IMR-90 (cell line): Measurements from ENCODE around the gene GLB1L. TPM values are rescaled to one million over a fixed set of nuclear protein-coding genes. Genes with fewer than 3 reads are reported as not detected.

ENCODE experiments used
- ATAC-seq: fragments of 200-7000 bp; cut with Tn5 transposase; 2 replicates; pipeline ENCODE4 v1.9.1; 2020; ENCODE audit warnings: low read depth, mild to moderate bottlenecking, moderate library complexity
- BruUV-seq: library from RNA; stranded (reverse); fragments of 400-500 nt; replicated peaks from 2 replicates; lab custom pipeline; 2021; lab: Mats Ljungman, UMichigan
- CTCF ChIA-PET: fragments of 300-600 bp; formaldehyde crosslinking; extraction: SDS; loops from one replicate; lab custom pipeline; 2021; ENCODE audit warnings: antibody characterized with exemption; lab: Yijun Ruan, JAX
- POLR2A ChIA-PET: fragments of 300-600 bp; sonication (Branson Sonifier 250); formaldehyde crosslinking; loops from one replicate; lab custom pipeline; 2022; ENCODE audit warnings: antibody characterized with exemption; ENCODE audit not compliant: unreplicated experiment; lab: Charles Lee
- DNase-seq: peaks from one replicate; pipeline ENCODE4 v3.0.0; 2013
- H2AFZ ChIP-seq: replicated peaks from 2 replicates; pipeline ENCODE3; 2013; ENCODE audit warnings: low read length, mild to moderate bottlenecking; ENCODE audit not compliant: poor library complexity
- H2AK5ac ChIP-seq: 2 replicates; pipeline ENCODE4 v1.6.1; 2013; ENCODE audit warnings: low read depth, low read length, inconsistent platforms
- H2AK9ac ChIP-seq: replicated peaks from 2 replicates; pipeline ENCODE3; 2013; ENCODE audit warnings: mild to moderate bottlenecking, low read depth, low read length, moderate library complexity; ENCODE audit not compliant: poor library complexity
- H2BK120ac ChIP-seq: 2 replicates; pipeline ENCODE4 v1.6.1; 2013; ENCODE audit warnings: low read depth, low read length, inconsistent platforms
- H2BK15ac ChIP-seq: 3 replicates; pipeline ENCODE4 v1.6.1; 2013; ENCODE audit warnings: low read depth, low read length, inconsistent platforms
- H2BK20ac ChIP-seq: 2 replicates; pipeline ENCODE4 v1.6.1; 2013; ENCODE audit warnings: low read depth, mild to moderate bottlenecking, inconsistent platforms, low read length, moderate library complexity
- H2BK5ac ChIP-seq: 2 replicates; pipeline ENCODE4 v1.6.1; 2013; ENCODE audit warnings: mild to moderate bottlenecking, low read depth, low read length, inconsistent platforms; ENCODE audit not compliant: poor library complexity, severe bottlenecking
- H3K14ac ChIP-seq: replicated peaks from 2 replicates; pipeline ENCODE4 v1.6.1; 2013; ENCODE audit warnings: low read depth, low read length, inconsistent platforms
- H3K18ac ChIP-seq: 2 replicates; pipeline ENCODE4 v1.6.1; 2013; ENCODE audit warnings: low read depth, low read length, control low read depth
- H3K23ac ChIP-seq: 2 replicates; pipeline ENCODE4 v1.6.1; 2013; ENCODE audit warnings: low read depth, low read length, inconsistent platforms
- H3K27ac ChIP-seq: 2 replicates; pipeline ENCODE4 v1.5.1; 2013; ENCODE audit warnings: mild to moderate bottlenecking, control low read depth, low read length; ENCODE audit not compliant: insufficient read depth
- H3K27me3 ChIP-seq: 2 replicates; pipeline ENCODE4 v1.6.1; 2013; ENCODE audit warnings: low read length; ENCODE audit not compliant: control insufficient read depth, insufficient read depth
- H3K36me3 ChIP-seq: 2 replicates; pipeline ENCODE4 v1.6.1; 2013; ENCODE audit warnings: low read length, mixed read lengths; ENCODE audit not compliant: control insufficient read depth, insufficient read depth
- H3K4ac ChIP-seq: 2 replicates; pipeline ENCODE4 v1.6.1; 2013; ENCODE audit warnings: low read depth, low read length, inconsistent platforms
- H3K4me1 ChIP-seq: 2 replicates; pipeline ENCODE4 v1.6.1; 2013; ENCODE audit warnings: low read length, mixed read lengths; ENCODE audit not compliant: control insufficient read depth, insufficient read depth
- H3K4me2 ChIP-seq: 2 replicates; pipeline ENCODE4 v1.6.1; 2013; ENCODE audit warnings: low read depth, mild to moderate bottlenecking, control low read depth, low read length, moderate library complexity
- H3K4me3 ChIP-seq: 2 replicates; pipeline ENCODE4 v1.5.1; 2013; ENCODE audit warnings: low read depth, mild to moderate bottlenecking, control low read depth, low read length, moderate library complexity; ENCODE audit not compliant: insufficient read depth
- H3K56ac ChIP-seq: 2 replicates; pipeline ENCODE4 v1.6.1; 2013; ENCODE audit warnings: low read length, inconsistent platforms; ENCODE audit not compliant: insufficient read depth; ENCODE audit errors: extremely low read depth
- H3K79me1 ChIP-seq, 2 experiments: 2 replicates each; pipeline ENCODE4 v1.6.1; 2013; ENCODE audit warnings: low read length in 2 of 2, inconsistent platforms in 1 of 2, low read depth in 1 of 2
- H3K9ac ChIP-seq: 2 replicates; pipeline ENCODE4 v1.6.1; 2013; ENCODE audit warnings: low read depth, low read length, control low read depth
- H3K9me1 ChIP-seq: 2 replicates; pipeline ENCODE4 v1.6.1; 2013; ENCODE audit warnings: low read length, inconsistent platforms; ENCODE audit not compliant: insufficient read depth
- H3K9me3 ChIP-seq: 2 replicates; pipeline ENCODE4 v1.6.1; 2013; ENCODE audit warnings: low read length; ENCODE audit not compliant: control insufficient read depth, insufficient read depth
- H4K20me1 ChIP-seq: 2 replicates; pipeline ENCODE4 v1.6.1; 2013; ENCODE audit warnings: low read length, inconsistent platforms; ENCODE audit not compliant: insufficient read depth
- H4K5ac ChIP-seq: 2 replicates; pipeline ENCODE4 v1.6.1; 2013; ENCODE audit warnings: mild to moderate bottlenecking, low read depth, low read length, control low read depth
- H4K8ac ChIP-seq, 2 experiments: 2 replicates each; pipeline ENCODE4 v1.6.1; 2013; ENCODE audit warnings: low read depth in 2 of 2, low read length in 2 of 2, control low read depth in 1 of 2, inconsistent platforms in 1 of 2
- H4K91ac ChIP-seq: 2 replicates; pipeline ENCODE4 v1.6.1; 2013; ENCODE audit warnings: low read depth, low read length, inconsistent platforms; ENCODE audit not compliant: insufficient read depth
- BHLHE40 ChIP-seq: fragments of 150-350 bp; IDR thresholded peaks from 2 replicates; pipeline ENCODE4 v1.6.1; 2016; ENCODE audit warnings: mild to moderate bottlenecking, low read depth, low read length
- CHD1 ChIP-seq: IDR thresholded peaks from 2 replicates; pipeline ENCODE4 v1.6.1; 2012; ENCODE audit warnings: low read depth, low read length, improper control_type of control experiment
- NFE2L2 ChIP-seq: fragments of 150-350 bp; IDR thresholded peaks from 2 replicates; pipeline ENCODE4 v1.6.1; 2016; ENCODE audit warnings: low read depth, mild to moderate bottlenecking, low read length
- RFX5 ChIP-seq: IDR thresholded peaks from 2 replicates; pipeline ENCODE4 v1.8.0; 2012; ENCODE audit warnings: low read depth, mild to moderate bottlenecking, low read length, moderate library complexity
- WGBS, 2 experiments: methylation state at CpG; one replicate each; pipeline versions ENCODE4 v1.1.5 to v1.1.7; 2013; ENCODE audit warnings: missing lambda C conversion rate in 2 of 2; ENCODE audit not compliant: insufficient read length in 1 of 2; ENCODE audit errors: extremely low coverage in 2 of 2; 5-methylcytosine and 5-hydroxymethylcytosine counted together
- dilution Hi-C: fragments of 300-500 bp; cut with HindIII; formaldehyde crosslinking; loops from one replicate; pipeline ENCODE4 v1.14.3; 2018; ENCODE audit warnings: low sequenced_read_pairs; ENCODE audit not compliant: unreplicated experiment
- in situ Hi-C: fragments of 300-500 bp; cut with MboI; formaldehyde crosslinking; loops from 3 replicates; pipeline ENCODE4 v1.14.3; 2019; ENCODE audit warnings: low sequenced_read_pairs, inconsistent platforms, mixed read lengths
- intact Hi-C: fragments of 100-400 bp; cut with micrococcal nuclease; formaldehyde crosslinking; loops from 2 replicates; pipeline ENCODE4 v1.10.0; 2022
- polyA plus RNA-seq, 3 experiments: library from polyadenylated mRNA; depleted of rRNA; stranded (reverse); fragments of >200 nt; gene quantifications; 2 replicates each; pipeline ENCODE4 v1.2.3, GENCODE V29; 2012; ENCODE audit warnings: low replicate concordance in 1 of 3
- total RNA-seq: library from RNA; depleted of rRNA; stranded (reverse); fragments of >200 nt; gene quantifications from 2 replicates; pipeline ENCODE4 v1.2.3, GENCODE V29; 2012
- TF ChIP-seq, protein P1 (sequence below): fragments of 150-350 bp; IDR thresholded peaks from 2 replicates; pipeline ENCODE4 v1.6.1; 2016; ENCODE audit warnings: low read depth, mild to moderate bottlenecking, low read length, moderate library complexity, borderline replicate concordance
- TF ChIP-seq, protein P2 (sequence below): fragments of 150-350 bp; IDR thresholded peaks from 2 replicates; pipeline ENCODE4 v1.6.1; 2017; ENCODE audit warnings: mild to moderate bottlenecking, antibody characterized with exemption, low read length, low read depth

Gene GLB1L
- total and polyA plus RNA-seq, 2 of the 4 experiments (the other 2 are of a cell fraction): 4.1 to 6.2 TPM

DNA sequence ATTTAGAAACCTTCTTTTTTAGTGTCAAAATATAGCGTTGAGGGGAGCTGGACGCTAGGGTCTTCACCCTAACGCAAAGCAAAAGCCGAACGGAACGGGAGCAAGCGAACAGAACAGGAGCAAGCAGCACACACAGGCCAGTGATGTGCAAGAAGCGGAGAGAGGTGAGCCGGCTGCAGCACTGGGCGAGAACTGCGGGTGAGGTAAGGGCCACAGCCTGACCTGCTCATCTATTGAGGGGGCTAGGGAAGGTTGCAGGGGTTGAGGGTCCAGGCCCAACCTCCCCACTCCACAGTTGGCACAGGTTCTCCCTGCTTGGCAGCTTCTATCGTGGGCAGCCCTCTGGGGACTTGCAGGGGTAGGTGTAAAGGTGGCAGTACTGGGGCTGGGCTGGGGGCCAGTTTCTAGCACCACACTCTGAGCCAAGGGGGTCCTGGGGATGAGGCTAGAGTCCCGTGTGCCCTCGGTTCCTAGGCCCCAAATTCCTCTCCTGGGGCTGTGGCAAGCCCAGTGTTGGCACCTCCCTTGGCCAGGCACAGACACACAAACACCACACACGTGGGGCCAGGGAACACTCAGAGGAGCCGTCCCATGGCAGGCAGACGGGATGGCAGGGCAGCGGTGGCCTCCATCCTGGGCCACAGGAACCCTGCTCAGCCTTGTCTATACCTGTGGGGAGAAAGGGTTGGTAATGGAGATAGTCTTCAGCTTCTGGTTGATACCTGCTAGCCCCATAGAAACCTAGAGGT lies 25.3 kb downstream of the GLB1L start:
- Histone ChIP-seq H4K91ac (no peak overlapping the region), H2BK15ac (no peak overlapping the region), H2BK5ac (no peak overlapping the region), H2BK120ac (no peak overlapping the region), H3K9ac (no peak overlapping the region), H3K79me1 (peaks cover 8 to 22% of the 10 kb centered on the region in 2 experiments; a peak in 3 of 4 replicates), H2BK20ac (no peak overlapping the region), H3K27ac (no peak overlapping the region), H3K4me2 (no peak overlapping the region), H4K20me1 (peaks cover 8% of the 10 kb centered on the region), H3K4me3 (no peak overlapping the region), H3K4me1 (peaks cover 5% of the 10 kb centered on the region; the same call in 1 of the 2 replicates), H3K18ac (no peak overlapping the region), H2AK9ac (peak overlapping the region; percentile 25), H4K8ac (no peak overlapping the region), H3K14ac (no peak overlapping the region), H2AK5ac (no peak overlapping the region), H3K56ac (no peak overlapping the region), H2AFZ (no peak overlapping the region), H3K27me3 (no peaks in the 10 kb centered on the region), H3K9me1 (peaks cover 6% of the 10 kb centered on the region), H3K9me3 (no peaks in the 10 kb centered on the region), H3K36me3 (peaks cover 51% of the 10 kb centered on the region), H3K23ac (no peak overlapping the region), H3K4ac (no peak overlapping the region), H4K5ac (no peak overlapping the region)
- in situ Hi-C loops: no loop called here
- ChIA-PET CTCF (no interaction called here), POLR2A (no interaction called here)
- dilution Hi-C loops: no loop called here
- DNase-seq: no peak
- WGBS, 2 experiments: 93% methylated on average over 6 of the region's 18 CpGs; no CpG with 5 or more reads in 1 of the 2 experiments
- TF ChIP-seq RFX5: no peak
- TF ChIP-seq, protein P1, sequence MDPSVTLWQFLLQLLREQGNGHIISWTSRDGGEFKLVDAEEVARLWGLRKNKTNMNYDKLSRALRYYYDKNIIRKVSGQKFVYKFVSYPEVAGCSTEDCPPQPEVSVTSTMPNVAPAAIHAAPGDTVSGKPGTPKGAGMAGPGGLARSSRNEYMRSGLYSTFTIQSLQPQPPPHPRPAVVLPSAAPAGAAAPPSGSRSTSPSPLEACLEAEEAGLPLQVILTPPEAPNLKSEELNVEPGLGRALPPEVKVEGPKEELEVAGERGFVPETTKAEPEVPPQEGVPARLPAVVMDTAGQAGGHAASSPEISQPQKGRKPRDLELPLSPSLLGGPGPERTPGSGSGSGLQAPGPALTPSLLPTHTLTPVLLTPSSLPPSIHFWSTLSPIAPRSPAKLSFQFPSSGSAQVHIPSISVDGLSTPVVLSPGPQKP: no peak
- no peak for TF ChIP-seq NFE2L2
- no peak for TF ChIP-seq CHD1
- TF ChIP-seq, protein P2, sequence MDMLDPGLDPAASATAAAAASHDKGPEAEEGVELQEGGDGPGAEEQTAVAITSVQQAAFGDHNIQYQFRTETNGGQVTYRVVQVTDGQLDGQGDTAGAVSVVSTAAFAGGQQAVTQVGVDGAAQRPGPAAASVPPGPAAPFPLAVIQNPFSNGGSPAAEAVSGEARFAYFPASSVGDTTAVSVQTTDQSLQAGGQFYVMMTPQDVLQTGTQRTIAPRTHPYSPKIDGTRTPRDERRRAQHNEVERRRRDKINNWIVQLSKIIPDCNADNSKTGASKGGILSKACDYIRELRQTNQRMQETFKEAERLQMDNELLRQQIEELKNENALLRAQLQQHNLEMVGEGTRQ: no peak
- no peak for TF ChIP-seq BHLHE40
- no peak for ATAC-seq
- no TSS peak for BruUV-seq
- intact Hi-C loops: loop anchor here (1.0 to 2.0 kb wide), 2 partner anchors 59 to 78 kb away; partner anchors contain the start of gene DNAJB2
